PFSK-1 (cell line): Measurements from ENCODE around the gene PLXNC1.

Experiments used
- SIN3A ChIP-seq: IDR thresholded peaks from 2 replicates; pipeline ENCODE4 v1.6.1; 2012; ENCODE audit warnings: mild to moderate bottlenecking, low read length, moderate library complexity, borderline replicate concordance; ENCODE audit not compliant: insufficient read depth
- TF ChIP-seq, protein P1 (sequence below), 2 experiments: IDR thresholded peaks; 2 replicates each; pipeline versions ENCODE4 v1.6.1 to v1.8.0; 2011 to 2012; ENCODE audit warnings: low read depth in 2 of 2, low read length in 2 of 2, control low read depth in 1 of 2, inconsistent platforms in 1 of 2, mild to moderate bottlenecking in 1 of 2, moderate library complexity in 1 of 2; ENCODE audit not compliant: insufficient read depth in 1 of 2

- no peak for TF ChIP-seq SIN3A
- TF ChIP-seq, protein P1, sequence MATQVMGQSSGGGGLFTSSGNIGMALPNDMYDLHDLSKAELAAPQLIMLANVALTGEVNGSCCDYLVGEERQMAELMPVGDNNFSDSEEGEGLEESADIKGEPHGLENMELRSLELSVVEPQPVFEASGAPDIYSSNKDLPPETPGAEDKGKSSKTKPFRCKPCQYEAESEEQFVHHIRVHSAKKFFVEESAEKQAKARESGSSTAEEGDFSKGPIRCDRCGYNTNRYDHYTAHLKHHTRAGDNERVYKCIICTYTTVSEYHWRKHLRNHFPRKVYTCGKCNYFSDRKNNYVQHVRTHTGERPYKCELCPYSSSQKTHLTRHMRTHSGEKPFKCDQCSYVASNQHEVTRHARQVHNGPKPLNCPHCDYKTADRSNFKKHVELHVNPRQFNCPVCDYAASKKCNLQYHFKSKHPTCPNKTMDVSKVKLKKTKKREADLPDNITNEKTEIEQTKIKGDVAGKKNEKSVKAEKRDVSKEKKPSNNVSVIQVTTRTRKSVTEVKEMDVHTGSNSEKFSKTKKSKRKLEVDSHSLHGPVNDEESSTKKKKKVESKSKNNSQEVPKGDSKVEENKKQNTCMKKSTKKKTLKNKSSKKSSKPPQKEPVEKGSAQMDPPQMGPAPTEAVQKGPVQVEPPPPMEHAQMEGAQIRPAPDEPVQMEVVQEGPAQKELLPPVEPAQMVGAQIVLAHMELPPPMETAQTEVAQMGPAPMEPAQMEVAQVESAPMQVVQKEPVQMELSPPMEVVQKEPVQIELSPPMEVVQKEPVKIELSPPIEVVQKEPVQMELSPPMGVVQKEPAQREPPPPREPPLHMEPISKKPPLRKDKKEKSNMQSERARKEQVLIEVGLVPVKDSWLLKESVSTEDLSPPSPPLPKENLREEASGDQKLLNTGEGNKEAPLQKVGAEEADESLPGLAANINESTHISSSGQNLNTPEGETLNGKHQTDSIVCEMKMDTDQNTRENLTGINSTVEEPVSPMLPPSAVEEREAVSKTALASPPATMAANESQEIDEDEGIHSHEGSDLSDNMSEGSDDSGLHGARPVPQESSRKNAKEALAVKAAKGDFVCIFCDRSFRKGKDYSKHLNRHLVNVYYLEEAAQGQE (IDR thresholded peaks at IDR 0.05; ENCODE audit: insufficient read depth in 1 of 2, low read depth in 2 of 2, low read length in 2 of 2), result no peak
These were observed 189.8 kb downstream of the PLXNC1 start for GRCh38 chr12:94338006-94338794.
